ENCODE measurements around the gene SSX7.
"Not testable (repeated sequence)": the region's sequence is repeated elsewhere in the genome, so short reads cannot be mapped to it uniquely, and the experiment has no call there.

DNA sequence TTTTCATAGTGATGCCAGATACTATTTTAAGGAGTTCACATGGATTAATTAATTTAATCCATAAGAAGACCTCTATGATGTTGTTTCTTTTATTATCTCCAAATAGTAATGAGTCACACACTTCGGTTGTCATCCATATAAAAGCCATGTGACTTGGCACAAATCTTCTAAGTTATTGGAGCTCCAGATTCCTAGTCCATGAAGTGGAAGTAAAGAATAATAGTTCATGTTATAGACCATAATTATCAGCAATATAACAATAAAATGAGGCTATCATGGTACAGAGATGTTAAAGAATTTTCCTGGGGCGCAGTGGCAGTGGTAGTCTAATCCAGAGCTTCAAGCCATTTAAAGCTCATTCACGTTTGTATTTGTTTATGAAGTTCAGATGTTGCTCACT is 26.2 kb downstream of the SSX7 start:
- TF ChIP-seq, protein P1, sequence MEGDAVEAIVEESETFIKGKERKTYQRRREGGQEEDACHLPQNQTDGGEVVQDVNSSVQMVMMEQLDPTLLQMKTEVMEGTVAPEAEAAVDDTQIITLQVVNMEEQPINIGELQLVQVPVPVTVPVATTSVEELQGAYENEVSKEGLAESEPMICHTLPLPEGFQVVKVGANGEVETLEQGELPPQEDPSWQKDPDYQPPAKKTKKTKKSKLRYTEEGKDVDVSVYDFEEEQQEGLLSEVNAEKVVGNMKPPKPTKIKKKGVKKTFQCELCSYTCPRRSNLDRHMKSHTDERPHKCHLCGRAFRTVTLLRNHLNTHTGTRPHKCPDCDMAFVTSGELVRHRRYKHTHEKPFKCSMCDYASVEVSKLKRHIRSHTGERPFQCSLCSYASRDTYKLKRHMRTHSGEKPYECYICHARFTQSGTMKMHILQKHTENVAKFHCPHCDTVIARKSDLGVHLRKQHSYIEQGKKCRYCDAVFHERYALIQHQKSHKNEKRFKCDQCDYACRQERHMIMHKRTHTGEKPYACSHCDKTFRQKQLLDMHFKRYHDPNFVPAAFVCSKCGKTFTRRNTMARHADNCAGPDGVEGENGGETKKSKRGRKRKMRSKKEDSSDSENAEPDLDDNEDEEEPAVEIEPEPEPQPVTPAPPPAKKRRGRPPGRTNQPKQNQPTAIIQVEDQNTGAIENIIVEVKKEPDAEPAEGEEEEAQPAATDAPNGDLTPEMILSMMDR (IDR thresholded peaks at IDR 0.05), result not testable (repeated sequence)
- not testable (repeated sequence) for TF ChIP-seq EP300 (IDR thresholded peaks at IDR 0.05; ENCODE audit: low read depth); POLR2AphosphoS5 (IDR thresholded peaks at IDR 0.05); POLR2A (IDR thresholded peaks at IDR 0.05)

All from transverse colon (tissue), 4 donors.